Peyer's patch (tissue), 4 donors: ENCODE results near the gene RAB40B. TPM values are rescaled to one million over a fixed set of nuclear protein-coding genes. Genes with fewer than 3 reads are reported as not detected.

Experiments used
- DNase-seq, 3 donors: peaks; one replicate each; pipeline ENCODE4 v3.0.0-alpha.2; 2017 to 2019
- H3K27ac ChIP-seq, 4 donors: fragments of 200-600 bp; sonication (generic); one replicate each; pipeline ENCODE4 v1.5.1; 2016 to 2019
- H3K27me3 ChIP-seq, 2 donors: fragments of 200-600 bp; sonication (generic); one replicate each; pipeline ENCODE4 v1.5.1; 2019
- H3K36me3 ChIP-seq, 3 donors: fragments of 200-600 bp; sonication (generic); one replicate each; pipeline ENCODE4 v1.5.1; 2016 to 2019
- H3K4me1 ChIP-seq, 4 donors: fragments of 200-600 bp; sonication (generic); one replicate each; pipeline ENCODE4 v1.5.1; 2016 to 2019
- H3K4me3 ChIP-seq, 4 donors: fragments of 200-600 bp; sonication (generic); 1 replicate in 3 of 4; 2 replicates in 1 of 4; pipeline ENCODE4 v1.5.1; 2016 to 2019; ENCODE audit warnings: mild to moderate bottlenecking in 1 of 4
- H3K9me3 ChIP-seq, 4 donors: fragments of 200-600 bp; sonication (generic); one replicate each; pipeline ENCODE4 v1.5.1; 2016 to 2019; ENCODE audit warnings: mild to moderate bottlenecking in 1 of 4
- POLR2A ChIP-seq, 2 donors: fragments of 450-650 bp; IDR thresholded peaks; one replicate each; pipeline ENCODE4 v1.5.1; 2017; ENCODE audit warnings: antibody characterized with exemption in 2 of 2, mild to moderate bottlenecking in 2 of 2, moderate library complexity in 2 of 2
- total RNA-seq, 4 donors: library from RNA; depleted of rRNA; stranded (reverse); fragments of >200 nt; gene quantifications; one replicate each; pipeline ENCODE4 v1.1.0, GENCODE V29; 2016
- TF ChIP-seq, protein P1 (sequence below), 6 experiments: fragments of 450-650 bp in 4 of 6; fragments of 200-600 bp in 2 of 6; sonication (generic) in 1 of 6; IDR thresholded peaks; one replicate each; pipeline ENCODE4 v1.5.1; 2017 to 2019; ENCODE audit warnings: antibody characterized with exemption in 6 of 6, mild to moderate bottlenecking in 3 of 6, moderate library complexity in 1 of 6

Gene RAB40B
- total RNA-seq, 4 donors from 2014 or later, result 13.3 to 63.5 (median 29.1) TPM

DNA sequence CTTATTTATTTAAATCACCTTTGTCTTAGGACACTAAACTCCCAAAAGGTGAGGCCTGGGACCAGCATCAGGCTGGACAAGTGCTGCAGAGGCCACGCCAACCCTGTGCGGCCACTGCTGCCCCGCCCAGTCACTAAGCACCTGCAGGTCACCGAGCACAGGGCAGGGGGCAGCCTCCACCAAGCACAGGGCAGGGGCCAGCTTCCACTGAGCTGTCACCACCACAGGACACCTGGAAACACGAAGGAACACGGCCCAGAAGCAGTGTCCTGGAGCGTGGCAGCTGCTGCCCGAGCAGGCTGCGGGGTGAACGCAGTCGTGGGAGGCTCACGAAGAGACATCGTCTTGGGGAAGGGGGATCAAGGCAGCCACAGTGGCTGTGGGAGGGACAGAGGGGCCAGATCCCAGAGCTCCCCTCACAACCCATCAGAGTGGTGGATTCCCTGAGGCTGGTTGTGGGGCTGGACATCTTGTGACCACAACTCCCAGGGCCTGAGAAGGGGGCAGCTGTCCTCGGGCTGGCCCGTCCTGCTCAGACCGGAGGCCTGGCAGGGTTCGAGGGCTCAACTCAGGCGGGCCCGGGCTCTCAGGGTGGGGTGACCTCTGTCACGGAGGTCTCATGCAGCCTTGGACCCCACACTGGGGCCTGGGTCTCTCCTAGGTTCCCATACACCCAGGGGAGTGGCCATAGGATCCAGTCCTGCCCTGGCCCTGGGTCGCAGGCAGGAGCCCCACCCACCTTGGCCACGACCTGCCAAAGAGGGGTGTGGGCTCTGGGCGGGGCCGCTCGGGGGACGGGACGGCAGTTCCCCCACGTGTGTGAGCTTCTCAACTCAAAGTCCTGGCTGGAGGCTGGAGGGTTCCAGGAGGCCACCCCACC is 18.7 kb downstream of the RAB40B start:
- H3K27ac ChIP-seq, result no peak overlapping the region
- no peak for TF ChIP-seq POLR2A (IDR thresholded peaks at IDR 0.05)
- TF ChIP-seq, protein P1, sequence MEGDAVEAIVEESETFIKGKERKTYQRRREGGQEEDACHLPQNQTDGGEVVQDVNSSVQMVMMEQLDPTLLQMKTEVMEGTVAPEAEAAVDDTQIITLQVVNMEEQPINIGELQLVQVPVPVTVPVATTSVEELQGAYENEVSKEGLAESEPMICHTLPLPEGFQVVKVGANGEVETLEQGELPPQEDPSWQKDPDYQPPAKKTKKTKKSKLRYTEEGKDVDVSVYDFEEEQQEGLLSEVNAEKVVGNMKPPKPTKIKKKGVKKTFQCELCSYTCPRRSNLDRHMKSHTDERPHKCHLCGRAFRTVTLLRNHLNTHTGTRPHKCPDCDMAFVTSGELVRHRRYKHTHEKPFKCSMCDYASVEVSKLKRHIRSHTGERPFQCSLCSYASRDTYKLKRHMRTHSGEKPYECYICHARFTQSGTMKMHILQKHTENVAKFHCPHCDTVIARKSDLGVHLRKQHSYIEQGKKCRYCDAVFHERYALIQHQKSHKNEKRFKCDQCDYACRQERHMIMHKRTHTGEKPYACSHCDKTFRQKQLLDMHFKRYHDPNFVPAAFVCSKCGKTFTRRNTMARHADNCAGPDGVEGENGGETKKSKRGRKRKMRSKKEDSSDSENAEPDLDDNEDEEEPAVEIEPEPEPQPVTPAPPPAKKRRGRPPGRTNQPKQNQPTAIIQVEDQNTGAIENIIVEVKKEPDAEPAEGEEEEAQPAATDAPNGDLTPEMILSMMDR (IDR thresholded peaks at IDR 0.05), result peak in 2 of 6 experiments; percentile 24 to 34
- no peaks in the 10 kb centered on the region for H3K9me3 ChIP-seq
- no peak for DNase-seq
- no peaks in the 10 kb centered on the region for H3K27me3 ChIP-seq
- no peaks in the 10 kb centered on the region for H3K36me3 ChIP-seq
- H3K4me3 ChIP-seq, result no peak overlapping the region
- H3K4me1 ChIP-seq, result no peaks in the 10 kb centered on the region

DNA sequence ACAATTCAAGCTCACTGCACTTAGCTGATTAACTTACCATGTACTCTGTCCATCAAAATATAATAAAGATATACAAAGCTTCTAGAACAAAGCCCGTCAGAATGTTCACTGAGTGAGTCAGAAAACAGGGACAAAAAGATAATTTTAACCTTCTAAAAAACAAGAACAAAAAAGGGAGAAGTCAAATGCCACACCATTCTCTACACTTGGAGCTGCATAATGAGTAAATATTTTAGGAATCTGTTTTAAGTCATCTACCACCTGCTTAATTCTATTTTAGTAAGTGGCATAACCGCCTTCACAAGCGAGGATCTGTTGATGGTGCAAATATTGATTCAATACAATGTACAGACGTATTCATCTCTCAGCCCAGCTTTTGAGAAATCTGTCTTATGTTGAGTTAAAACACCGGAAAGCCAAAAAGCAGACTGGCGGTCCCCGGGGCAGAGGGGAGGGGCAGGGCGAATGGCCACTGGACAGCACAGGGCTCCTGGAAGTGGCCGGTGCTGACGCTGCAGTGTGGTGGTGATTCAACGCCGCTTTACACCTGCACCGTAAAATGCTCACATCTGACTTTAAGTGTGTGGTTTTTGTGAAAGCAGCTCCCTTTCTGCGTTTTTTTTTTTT is 20.1 kb downstream of the RAB40B start:
- no peak for DNase-seq
- no peaks in the 10 kb centered on the region for H3K36me3 ChIP-seq
- TF ChIP-seq POLR2A (IDR thresholded peaks at IDR 0.05), result no peak
- TF ChIP-seq, protein P1 (IDR thresholded peaks at IDR 0.05), result no peak
- no peaks in the 10 kb centered on the region for H3K27me3 ChIP-seq
- no peaks in the 10 kb centered on the region for H3K4me1 ChIP-seq
- no peak overlapping the region for H3K27ac ChIP-seq
- no peaks in the 10 kb centered on the region for H3K9me3 ChIP-seq
- no peak overlapping the region for H3K4me3 ChIP-seq

DNA sequence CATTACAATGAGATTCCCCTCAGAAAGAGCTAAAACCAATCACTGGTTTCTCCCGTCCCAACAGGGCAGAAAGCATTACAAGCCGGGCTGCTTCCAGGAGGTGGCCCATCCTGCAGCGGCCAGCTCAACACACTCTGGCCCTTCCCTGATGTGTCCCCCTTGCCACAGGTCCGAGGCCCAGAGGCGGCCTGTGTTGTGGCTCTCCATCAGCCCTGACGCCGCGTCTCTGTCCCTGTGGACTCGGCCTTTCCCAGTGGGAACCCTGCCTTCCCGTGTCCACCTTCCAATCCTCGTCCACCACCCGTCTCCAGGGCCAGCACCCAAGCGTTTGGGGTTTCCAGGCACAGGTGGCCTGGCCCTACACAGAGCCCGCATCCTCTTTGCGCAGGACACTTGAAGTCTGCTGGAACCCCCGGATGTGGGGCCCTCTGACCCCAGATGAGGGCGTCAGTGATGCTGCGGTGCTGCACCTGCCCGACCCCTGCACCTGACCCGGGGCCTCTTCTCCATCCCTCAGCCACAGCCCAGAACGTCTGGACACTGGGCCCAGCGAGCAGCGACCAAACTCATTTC is 21.1 kb downstream of the RAB40B start:
- DNase-seq, result no peak
- no peaks in the 10 kb centered on the region for H3K36me3 ChIP-seq
- no peaks in the 10 kb centered on the region for H3K4me1 ChIP-seq
- no peaks in the 10 kb centered on the region for H3K27me3 ChIP-seq
- H3K9me3 ChIP-seq, result no peaks in the 10 kb centered on the region
- no peak overlapping the region for H3K4me3 ChIP-seq
- TF ChIP-seq POLR2A (IDR thresholded peaks at IDR 0.05), result no peak
- TF ChIP-seq, protein P1 (IDR thresholded peaks at IDR 0.05), result no peak
- no peak overlapping the region for H3K27ac ChIP-seq

DNA sequence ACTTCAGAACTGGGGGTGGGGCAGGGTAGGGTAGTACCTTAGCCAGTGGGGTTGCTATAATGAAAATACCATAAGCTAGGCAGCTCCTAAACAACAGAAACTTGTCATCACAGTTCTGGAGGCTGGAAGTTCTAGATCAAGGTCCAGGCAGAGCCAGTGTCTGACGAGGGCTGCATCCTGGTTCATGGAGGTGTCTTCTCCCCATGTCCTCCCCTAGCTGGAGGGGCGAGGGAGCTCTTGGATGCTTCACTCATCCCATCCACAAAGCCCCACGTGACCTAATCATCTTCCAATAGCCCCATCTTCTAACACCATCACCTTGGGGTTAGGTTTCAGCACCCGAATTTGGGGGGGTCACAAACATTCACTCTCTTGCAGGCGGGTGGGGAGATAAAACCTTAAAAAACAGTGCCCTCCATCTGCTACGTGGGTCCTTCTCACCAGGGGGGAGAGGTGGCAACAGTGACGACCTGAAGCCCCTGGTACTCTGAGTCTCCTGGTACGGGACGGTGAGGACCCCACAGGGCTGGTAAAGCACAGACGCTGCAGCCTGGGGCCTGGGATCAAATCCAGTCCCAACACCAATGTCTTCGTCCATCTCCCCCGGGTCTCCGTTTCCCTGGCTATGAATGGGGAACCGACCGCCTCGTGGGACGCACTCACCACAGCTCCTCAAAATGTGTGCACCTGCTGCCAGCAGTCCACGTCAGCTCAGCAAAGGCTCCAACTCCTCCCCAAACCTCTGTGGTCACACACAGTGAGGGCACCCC is 22.8 kb downstream of the RAB40B start:
- H3K27ac ChIP-seq, result no peak overlapping the region
- H3K4me1 ChIP-seq, result no peaks in the 10 kb centered on the region
- no peaks in the 10 kb centered on the region for H3K9me3 ChIP-seq
- no peaks in the 10 kb centered on the region for H3K27me3 ChIP-seq
- TF ChIP-seq, protein P1 (IDR thresholded peaks at IDR 0.05), result no peak
- no peak for TF ChIP-seq POLR2A (IDR thresholded peaks at IDR 0.05)
- no peak overlapping the region for H3K4me3 ChIP-seq
- H3K36me3 ChIP-seq, result no peaks in the 10 kb centered on the region
- no peak for DNase-seq

DNA sequence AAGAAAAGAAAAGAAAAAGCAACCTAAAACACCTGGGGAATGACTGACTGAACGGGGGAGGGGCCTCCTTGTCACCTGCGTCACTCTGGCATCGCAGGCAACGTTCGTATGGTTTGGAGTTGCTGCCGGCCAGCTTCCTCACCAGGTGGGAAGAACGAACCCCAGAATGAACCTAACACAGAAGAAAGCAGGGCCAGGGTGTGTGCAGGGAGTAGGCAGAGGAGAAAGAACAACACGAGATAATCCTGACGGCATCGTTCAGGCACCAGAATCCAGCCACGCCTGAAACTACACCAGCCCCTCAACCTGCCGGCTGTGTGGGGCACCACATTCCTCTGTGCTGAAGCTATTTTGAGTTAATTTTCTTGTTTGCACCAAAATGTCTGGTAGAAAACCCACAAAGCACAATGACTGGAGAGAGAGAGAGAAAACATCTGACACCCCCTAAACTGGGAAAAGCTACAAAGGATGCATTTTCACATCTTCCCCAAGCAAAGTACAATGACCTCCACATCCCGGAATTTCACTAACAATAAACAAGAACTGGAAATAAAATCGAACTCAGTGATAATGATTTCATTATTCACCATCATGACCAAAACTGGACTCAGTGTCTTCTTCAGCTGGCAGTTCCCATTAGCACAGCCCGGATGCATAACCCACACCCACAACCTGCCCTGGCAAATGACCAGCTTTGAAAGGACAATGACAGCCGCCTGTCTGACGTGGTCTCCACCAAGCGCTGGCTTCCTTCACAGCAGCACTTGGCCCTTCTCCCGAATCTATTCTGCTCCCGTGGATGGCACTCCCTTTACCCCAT is 23.6 kb downstream of the RAB40B start:
- no peak for DNase-seq
- no peak overlapping the region for H3K27ac ChIP-seq
- H3K27me3 ChIP-seq, result no peaks in the 10 kb centered on the region
- TF ChIP-seq, protein P1 (IDR thresholded peaks at IDR 0.05), result no peak
- TF ChIP-seq POLR2A (IDR thresholded peaks at IDR 0.05), result no peak
- no peaks in the 10 kb centered on the region for H3K36me3 ChIP-seq
- no peaks in the 10 kb centered on the region for H3K4me1 ChIP-seq
- no peaks in the 10 kb centered on the region for H3K9me3 ChIP-seq
- H3K4me3 ChIP-seq, result no peak overlapping the region
